ENCODE results near the gene THTPA. TPM values are rescaled to one million over a fixed set of nuclear protein-coding genes. Genes with fewer than 3 reads are reported as not detected.

The THTPA gene
- total RNA-seq, 1 experiment from 2014 or later = 18.3 TPM

- intact Hi-C loops (cut with micrococcal nuclease; ENCODE audit: unreplicated experiment) = loop anchor here (10.0 kb wide), 1 partner anchor 227 kb away; the partner anchor contains the start of gene PABPN1
- no TSS peak for BruUV-seq (replicated peaks)
- peak; percentile 94 for DNase-seq
- Mint-ChIP-seq H3K9me3 (ENCODE audit: low read depth, unreplicated experiment) (no peaks in the 10 kb centered on the region), H3K36me3 (ENCODE audit: insufficient read depth, unreplicated experiment) (peaks cover 10% of the 10 kb centered on the region), H3K4me1 (ENCODE audit: low read depth, unreplicated experiment) (peaks cover 16% of the 10 kb centered on the region), H3K27ac (ENCODE audit: unreplicated experiment) (peak within 1 kb of the TSS; percentile 92), H3K27me3 (ENCODE audit: unreplicated experiment) (no peaks in the 10 kb centered on the region), H3K4me3 (ENCODE audit: low read depth, unreplicated experiment) (no peak within 1 kb of the TSS)
- CTCF ChIA-PET = interaction anchor here (0.6 to 0.7 kb wide), 2 partner anchors 362 to 433 kb away, joined by 3 to 5 read pairs; no protein-coding TSS in a partner anchor
- no peak for TF ChIP-seq CTCF (IDR thresholded peaks at IDR 0.05; ENCODE audit: unreplicated experiment)
Measured at GRCh38 chr14:23551266-23552028, 4.6 kb upstream of the THTPA start, which contains the start of gene ZFHX2. Gene ZFHX2 (minus strand): TSS chr14:23551765. CDS start chr14:23535325, 16,440 bp downstream.

DNA sequence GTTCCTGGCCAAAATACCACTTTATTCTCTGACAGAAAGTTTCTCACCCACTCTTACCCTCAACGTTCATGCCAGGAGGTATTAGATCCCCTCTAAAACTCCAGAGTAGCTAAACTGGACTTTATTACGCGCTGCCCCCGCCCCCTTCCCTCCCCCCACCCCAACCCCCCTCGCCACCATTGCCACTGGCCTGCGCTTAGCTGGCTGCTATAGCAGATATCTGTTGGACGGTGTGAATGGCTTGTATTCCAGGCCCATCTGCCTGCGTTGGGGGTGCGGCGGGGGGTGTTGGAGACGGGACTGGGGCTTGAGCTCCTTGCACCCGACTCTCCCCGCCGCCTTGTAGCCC, 564 bp upstream of the THTPA start:
- no TSS peak for BruUV-seq (replicated peaks)

GRCh38 chr14:23556700-23557440, 799 bp downstream of the THTPA start:
- Mint-ChIP-seq H3K36me3 (ENCODE audit: insufficient read depth, unreplicated experiment) (peaks cover 47% of the 10 kb centered on the region), H3K4me1 (ENCODE audit: low read depth, unreplicated experiment) (peaks cover 27% of the 10 kb centered on the region)

More for the DNA sequence above, 564 bp upstream of the THTPA start:
- CTCF ChIA-PET = interaction anchor here (0.6 kb wide), 1 partner anchor 9 kb away, joined by 3 read pairs; no protein-coding TSS in a partner anchor
- H3K27ac Mint-ChIP-seq (ENCODE audit: unreplicated experiment) = peak overlapping the region; percentile 92
- TF ChIP-seq CTCF (IDR thresholded peaks at IDR 0.05; ENCODE audit: unreplicated experiment) = no peak
- peaks cover 33% of the 10 kb centered on the region for H3K36me3 Mint-ChIP-seq (ENCODE audit: insufficient read depth, unreplicated experiment)
- H3K4me1 Mint-ChIP-seq (ENCODE audit: low read depth, unreplicated experiment) = peaks cover 30% of the 10 kb centered on the region
- H3K27me3 Mint-ChIP-seq (ENCODE audit: unreplicated experiment) = no peaks in the 10 kb centered on the region
- DNase-seq = no peak
- H3K9me3 Mint-ChIP-seq (ENCODE audit: low read depth, unreplicated experiment) = no peaks in the 10 kb centered on the region
- intact Hi-C loops (cut with micrococcal nuclease; ENCODE audit: unreplicated experiment) = loop anchor here (10.0 kb wide), 1 partner anchor 231 kb away; the partner anchor contains the start of gene PABPN1
- peak overlapping the region; percentile 89 for H3K4me3 Mint-ChIP-seq (ENCODE audit: low read depth, unreplicated experiment)

More at GRCh38 chr14:23556700-23557440, 799 bp downstream of the THTPA start:
- H3K9me3 Mint-ChIP-seq (ENCODE audit: low read depth, unreplicated experiment) = no peaks in the 10 kb centered on the region
- no TSS peak for BruUV-seq (replicated peaks)
- H3K27me3 Mint-ChIP-seq (ENCODE audit: unreplicated experiment) = no peaks in the 10 kb centered on the region
- DNase-seq = no peak
- CTCF ChIA-PET = interaction anchor here (0.8 to 0.9 kb wide), 2 partner anchors 13 to 79 kb away, joined by 4 read pairs; no protein-coding TSS in a partner anchor
- peak overlapping the region; percentile 92 for H3K27ac Mint-ChIP-seq (ENCODE audit: unreplicated experiment)
- no peak for TF ChIP-seq CTCF (IDR thresholded peaks at IDR 0.05; ENCODE audit: unreplicated experiment)
- H3K4me3 Mint-ChIP-seq (ENCODE audit: low read depth, unreplicated experiment) = peak overlapping the region; percentile 89
- intact Hi-C loops (cut with micrococcal nuclease; ENCODE audit: unreplicated experiment) = loop anchor here (10.0 kb wide), 1 partner anchor 232 kb away; the partner anchor contains the start of gene PABPN1
